Measurements from ENCODE around the gene CD59.
"Not testable (repeated sequence)": the region's sequence is repeated elsewhere in the genome, so short reads cannot be mapped to it uniquely, and the experiment has no call there.

CD59 gene

GRCh38 chr11:33713151-33713855 lies 22.9 kb downstream of the CD59 start:
- no peak for DNase-seq

GRCh38 chr11:33712436-33712835 lies 23.8 kb downstream of the CD59 start:
- DNase-seq = no peak

DNA sequence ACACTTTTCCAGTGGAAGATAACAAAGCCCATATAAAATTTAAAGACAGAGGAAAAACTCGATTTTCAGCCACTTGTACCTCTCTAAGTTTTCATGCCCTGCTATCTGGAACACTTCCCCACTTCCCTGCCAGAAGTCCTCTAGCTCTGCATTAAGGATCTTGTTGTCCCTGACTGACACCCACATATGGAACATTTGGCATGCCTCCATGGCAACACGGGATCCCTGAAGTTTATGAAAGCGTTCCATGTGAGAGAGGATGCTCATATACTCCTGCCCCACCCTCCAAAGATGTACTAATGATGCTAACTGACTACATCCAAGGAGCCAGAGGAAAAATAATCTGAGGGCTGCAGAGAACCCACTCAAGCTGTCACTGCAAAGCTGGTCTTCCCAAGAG lies 26.8 kb downstream of the CD59 start:
- no peak for DNase-seq

DNA sequence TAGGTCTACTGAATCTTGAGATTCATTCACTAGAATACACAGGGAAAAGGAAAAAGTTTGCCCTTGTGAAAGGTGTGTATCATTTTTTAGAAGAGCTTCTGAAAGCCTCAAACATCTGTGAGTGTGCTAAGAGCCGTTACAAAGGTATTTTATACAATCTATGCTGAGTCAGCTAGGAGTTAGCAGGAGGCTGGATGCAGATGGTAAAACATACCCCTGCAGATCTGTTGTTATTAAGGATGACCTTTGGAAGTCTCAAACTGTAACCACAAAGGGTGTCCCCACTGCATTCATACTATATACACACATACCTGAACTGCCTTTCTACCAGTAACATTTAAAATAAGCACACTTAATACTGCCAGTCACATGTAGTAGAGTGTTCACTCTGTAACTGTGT lies 27.2 kb downstream of the CD59 start:
- DNase-seq = no peak

DNA sequence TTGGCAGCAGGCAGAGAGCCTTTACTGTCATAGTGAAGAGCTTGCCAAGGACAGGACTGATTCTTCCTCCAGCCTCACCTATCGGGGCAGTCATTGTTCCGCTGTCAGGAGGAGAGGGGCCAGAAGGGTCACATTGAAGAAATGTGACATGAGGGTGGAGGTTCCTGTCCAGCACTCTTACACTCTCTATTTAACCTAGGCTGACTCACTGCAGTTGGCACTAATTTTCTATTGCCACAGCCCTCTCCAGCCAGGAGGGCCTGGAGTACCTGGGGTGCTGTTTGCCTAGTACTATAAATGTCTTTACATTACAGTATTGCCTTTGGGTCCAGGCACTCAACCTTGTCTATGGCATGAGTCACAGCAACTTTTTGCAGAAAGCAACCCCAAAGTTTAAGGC lies 28.4 kb downstream of the CD59 start:
- DNase-seq = not testable (repeated sequence)

- no peak for DNase-seq
Observed at GRCh38 chr11:33706966-33707365, 29.3 kb downstream of the CD59 start.

DNA sequence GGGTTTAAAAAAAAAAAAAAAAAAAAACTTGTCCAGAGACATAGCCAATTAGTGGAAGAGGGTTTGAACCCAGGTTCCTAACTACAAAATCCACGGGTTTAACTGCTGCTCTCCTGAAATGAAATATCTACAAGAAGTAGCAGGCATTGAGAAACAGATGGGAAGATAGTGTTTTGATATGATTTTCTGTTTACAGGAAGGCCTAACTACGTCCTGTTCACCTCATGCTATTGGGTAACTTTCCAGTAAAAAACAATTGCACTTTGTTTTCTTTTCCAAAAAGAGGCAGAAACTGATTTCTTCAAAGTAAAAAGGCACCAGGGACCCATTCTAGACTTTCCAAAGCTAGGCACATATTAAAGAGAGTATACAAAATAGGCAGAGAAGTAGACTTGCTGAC lies 29.7 kb downstream of the CD59 start:
- no peak for DNase-seq

GRCh38 chr11:33704240-33705002 lies 31.8 kb downstream of the CD59 start:
- no peak for DNase-seq

- no peak for DNase-seq
Observed at GRCh38 chr11:33703788-33704187, 32.4 kb downstream of the CD59 start.

DNA sequence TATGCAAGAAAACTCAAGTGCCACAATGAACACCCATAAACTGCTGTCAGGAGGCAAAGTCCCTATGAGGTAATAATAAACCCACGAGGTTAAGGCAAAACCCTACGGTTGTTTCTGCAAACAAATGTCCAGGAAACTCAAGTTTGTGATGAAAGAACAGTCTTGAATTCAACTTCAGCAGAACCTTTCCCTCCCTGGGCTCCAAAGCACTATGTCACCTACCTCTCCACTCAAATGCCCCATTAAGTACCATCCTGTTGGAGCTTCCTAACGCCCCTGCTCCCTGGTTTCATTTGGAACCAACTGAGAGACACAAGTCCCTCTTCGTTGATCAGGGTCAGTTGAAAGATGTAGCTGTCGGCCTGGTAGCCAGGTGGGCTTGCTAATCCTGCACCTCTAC lies 33.0 kb downstream of the CD59 start:
- no peak for DNase-seq

GRCh38 chr11:33701302-33702230 lies 34.7 kb downstream of the CD59 start:
- no peak for DNase-seq

- DNase-seq = peak; percentile 93
Observed at GRCh38 chr11:33700502-33701271, 35.5 kb downstream of the CD59 start, which contains the start of gene C11orf91. TSS of gene C11orf91 (minus strand) at chr11:33700826. CDS start at chr11:33700740, 86 bp downstream.

DNA sequence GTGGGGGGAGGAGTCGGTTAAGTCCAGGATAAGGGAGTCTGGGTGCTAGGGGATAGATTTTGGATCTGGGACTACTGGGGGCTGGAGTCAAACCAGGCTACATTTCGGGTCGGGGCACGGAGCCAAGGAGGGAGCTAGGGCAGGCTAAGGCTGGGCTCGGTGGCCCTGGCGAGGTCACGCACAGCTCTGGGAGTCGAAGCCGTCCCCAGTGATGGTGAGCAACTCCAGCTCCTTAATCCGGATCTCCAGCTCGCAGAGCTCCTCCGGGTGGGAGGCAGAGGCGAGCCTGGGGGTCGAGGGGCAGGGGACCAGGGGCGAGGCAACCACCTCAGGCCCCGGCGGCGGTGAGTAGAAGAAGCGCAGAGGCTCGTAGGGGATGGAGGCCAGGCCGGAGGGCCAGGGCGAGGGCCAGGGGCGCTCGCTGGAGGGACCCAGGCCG lies 36.1 kb downstream of the CD59 start:
- no peak for DNase-seq

DNA sequence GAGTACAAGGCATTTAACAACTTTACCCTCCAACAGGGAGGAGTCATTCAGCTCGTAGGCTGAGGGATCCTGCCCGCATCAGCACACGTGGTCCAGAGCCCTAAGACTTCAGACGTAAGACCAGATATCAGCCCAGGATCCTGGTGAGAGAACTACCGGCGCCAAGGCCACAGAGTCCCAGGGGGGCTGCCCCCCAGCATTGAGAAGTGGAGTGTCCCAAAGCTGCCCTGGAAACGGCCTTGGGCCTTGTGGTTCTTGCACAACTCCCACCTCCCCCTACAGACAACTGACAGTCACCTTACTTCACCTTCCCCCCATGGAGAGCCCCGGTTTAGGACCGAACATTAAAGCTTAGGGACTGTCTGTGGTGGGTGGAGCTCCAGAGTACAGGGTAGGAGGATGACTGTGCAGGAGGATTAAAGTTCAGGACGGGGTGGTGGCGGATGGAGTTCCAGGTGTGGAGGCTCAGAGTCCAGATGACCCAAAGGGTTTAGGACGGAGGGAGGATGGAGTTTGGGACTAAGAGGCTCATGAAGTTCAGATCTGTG lies 36.6 kb downstream of the CD59 start:
- DNase-seq = no peak

GRCh38 chr11:33698921-33699320 lies 37.3 kb downstream of the CD59 start:
- DNase-seq = no peak

DNA sequence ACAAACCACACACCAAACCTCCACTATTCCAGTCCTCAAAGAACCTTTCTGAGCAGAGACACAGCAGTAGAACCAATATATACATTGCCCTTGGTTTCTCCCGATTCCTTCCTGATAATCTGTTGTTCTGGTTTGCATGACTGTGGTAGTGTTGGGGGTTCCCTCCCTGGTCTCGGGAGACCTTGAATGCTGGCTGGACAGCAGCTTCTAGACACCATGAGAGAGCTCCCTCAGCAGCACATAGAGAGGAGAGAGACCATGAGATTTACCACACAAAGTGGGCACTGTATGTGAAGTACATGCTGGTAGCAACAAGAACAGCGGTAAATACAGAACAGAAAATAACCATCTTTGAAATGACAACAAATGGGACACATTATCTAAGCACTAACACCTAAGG lies 38.2 kb downstream of the CD59 start:
- DNase-seq = no peak

- no peak for DNase-seq
Observed at GRCh38 chr11:33696931-33697638, 39.1 kb downstream of the CD59 start.

GRCh38 chr11:33696411-33696810 lies 39.8 kb downstream of the CD59 start:
- DNase-seq = no peak

- DNase-seq = no peak
Observed at GRCh38 chr11:33695051-33695566, 41.1 kb downstream of the CD59 start.

DNA sequence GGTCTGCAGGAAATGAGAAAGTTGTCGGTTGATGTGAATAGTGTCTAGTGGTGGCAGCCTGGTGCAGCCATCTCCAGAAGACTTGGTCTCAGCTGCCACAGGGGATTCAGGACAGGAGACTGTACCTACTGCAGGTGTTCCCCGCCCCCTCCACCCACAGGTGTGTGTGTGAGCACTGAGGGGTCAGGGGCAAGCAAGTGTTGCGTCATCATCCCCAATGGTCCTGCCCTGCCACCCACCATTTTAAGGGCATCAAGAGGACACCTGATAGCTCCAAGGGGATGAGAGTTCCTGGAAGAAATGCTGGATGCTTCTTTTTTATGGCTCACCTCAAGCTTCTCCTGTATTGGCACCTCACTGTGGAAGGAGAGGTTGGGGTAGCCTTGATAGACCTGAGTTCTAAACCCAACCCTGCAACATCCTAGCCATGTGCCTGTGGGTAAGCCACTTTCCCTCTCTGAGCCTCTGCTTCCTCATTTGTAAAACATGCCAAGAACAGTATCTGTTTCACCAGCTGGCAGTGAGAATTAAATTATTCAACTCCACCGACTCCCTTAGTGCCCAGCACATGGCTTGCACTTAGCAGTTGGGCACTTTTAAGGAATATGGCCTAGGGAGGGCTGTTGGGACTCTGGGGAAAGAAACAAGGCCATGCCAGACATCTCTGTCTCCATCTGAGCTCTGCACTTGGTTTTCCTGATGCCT lies 41.7 kb downstream of the CD59 start:
- no peak for DNase-seq

DNA sequence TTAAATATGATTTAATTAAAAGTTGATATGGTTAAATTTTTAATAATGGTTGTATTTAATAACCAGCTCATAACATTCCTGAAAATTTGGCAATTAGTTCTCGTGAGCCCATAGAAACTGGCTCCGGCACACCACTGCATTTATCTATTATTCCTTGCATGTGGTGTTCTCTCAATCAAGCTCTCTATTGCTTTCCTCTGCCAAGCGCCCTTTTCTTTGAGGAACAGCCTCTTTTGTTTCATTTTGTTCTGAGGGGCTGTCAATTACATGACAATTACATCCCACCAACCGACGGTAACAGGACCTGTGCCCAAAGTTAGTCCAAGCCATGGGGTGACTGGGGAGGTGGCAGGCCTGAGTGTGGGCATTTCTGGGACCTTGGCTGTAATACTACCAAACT lies 43.7 kb downstream of the CD59 start:
- DNase-seq = no peak
